ENCODE measurements around the gene LMAN1. TPM values are rescaled to one million over a fixed set of nuclear protein-coding genes. Genes with fewer than 3 reads are reported as not detected.

LMAN1 gene
- total and polyA plus RNA-seq, 2 donors (not counting 3 experiments of a cell fraction or from before 2014, with no cell fraction given): 43.8 to 92.5 TPM

DNA sequence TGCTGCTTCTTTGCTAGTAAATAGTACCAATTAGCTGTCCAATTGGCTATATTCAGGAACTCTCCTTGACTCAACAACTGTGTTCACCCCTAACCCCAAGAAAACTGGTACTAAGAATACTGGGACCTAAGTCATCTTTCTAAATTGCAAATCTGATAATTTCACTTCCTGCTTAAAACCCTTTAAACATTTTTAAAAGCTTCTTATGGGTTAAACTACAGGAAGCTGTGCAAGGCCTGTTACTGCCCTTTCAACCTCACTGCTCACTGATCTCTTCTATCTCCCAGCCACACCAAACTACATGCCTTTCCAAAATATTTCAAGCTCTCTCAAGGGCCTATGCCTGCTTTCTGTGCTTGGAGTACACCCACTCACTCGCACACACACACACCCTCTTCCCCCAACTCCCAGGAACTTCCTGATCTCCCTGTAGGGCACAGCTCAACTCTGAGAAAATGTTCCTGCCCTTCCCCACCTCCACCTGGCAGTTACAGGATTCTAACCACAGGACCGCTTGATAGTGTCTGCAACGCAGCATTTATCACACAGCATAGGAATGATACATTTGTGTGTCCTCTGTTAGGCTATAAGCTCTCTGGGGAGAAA, 6.7 kb downstream of the LMAN1 start:
- no peak overlapping the region for H3K4me3 ChIP-seq (replicated peaks in 1 of 3; ENCODE audit: insufficient read depth in 1 of 3, low read depth in 1 of 3, low read length in 3 of 3)
- peaks cover 22% of the 10 kb centered on the region for H3K79me2 ChIP-seq (ENCODE audit: control insufficient read depth, insufficient read depth, low read length)
- H3K27ac ChIP-seq (ENCODE audit: insufficient read depth, low read depth, low read length): no peak overlapping the region
- H3K9me3 ChIP-seq (replicated peaks; ENCODE audit: control insufficient read depth, insufficient read depth, low read length): no peaks in the 10 kb centered on the region
- peaks cover 18 to 32% of the 10 kb centered on the region in 2 experiments for H3K36me3 ChIP-seq (ENCODE audit: control insufficient read depth in 2 of 2, extremely low read depth in 1 of 2, insufficient read depth in 2 of 2, low read length in 2 of 2)
- H4K20me1 ChIP-seq (replicated peaks; ENCODE audit: control insufficient read depth, extremely low read depth, insufficient read depth, low read length): peaks cover 8% of the 10 kb centered on the region
- TF ChIP-seq POLR2AphosphoS5 (IDR thresholded peaks at IDR 0.05; ENCODE audit: insufficient read depth, low read depth, low read length) (no peak), MYC (IDR thresholded peaks at IDR 0.05; ENCODE audit: low read depth, low read length) (no peak), JUN (IDR thresholded peaks at IDR 0.05; ENCODE audit: borderline replicate concordance, insufficient read depth, insufficient read length, low read depth) (no peak), POLR2A (IDR thresholded peaks at IDR 0.05; ENCODE audit: low read depth, low read length) (no peak), FOS (IDR thresholded peaks at IDR 0.05; ENCODE audit: borderline replicate concordance, insufficient read depth, low read length) (no peak), GATA2 (IDR thresholded peaks at IDR 0.05; ENCODE audit: insufficient read depth, insufficient read length, low read depth, low read length) (no peak), EZH2 (IDR thresholded peaks at IDR 0.05; ENCODE audit: borderline replicate concordance, low read depth, low read length, severe bottlenecking) (no peak)
- TF ChIP-seq, protein P1, sequence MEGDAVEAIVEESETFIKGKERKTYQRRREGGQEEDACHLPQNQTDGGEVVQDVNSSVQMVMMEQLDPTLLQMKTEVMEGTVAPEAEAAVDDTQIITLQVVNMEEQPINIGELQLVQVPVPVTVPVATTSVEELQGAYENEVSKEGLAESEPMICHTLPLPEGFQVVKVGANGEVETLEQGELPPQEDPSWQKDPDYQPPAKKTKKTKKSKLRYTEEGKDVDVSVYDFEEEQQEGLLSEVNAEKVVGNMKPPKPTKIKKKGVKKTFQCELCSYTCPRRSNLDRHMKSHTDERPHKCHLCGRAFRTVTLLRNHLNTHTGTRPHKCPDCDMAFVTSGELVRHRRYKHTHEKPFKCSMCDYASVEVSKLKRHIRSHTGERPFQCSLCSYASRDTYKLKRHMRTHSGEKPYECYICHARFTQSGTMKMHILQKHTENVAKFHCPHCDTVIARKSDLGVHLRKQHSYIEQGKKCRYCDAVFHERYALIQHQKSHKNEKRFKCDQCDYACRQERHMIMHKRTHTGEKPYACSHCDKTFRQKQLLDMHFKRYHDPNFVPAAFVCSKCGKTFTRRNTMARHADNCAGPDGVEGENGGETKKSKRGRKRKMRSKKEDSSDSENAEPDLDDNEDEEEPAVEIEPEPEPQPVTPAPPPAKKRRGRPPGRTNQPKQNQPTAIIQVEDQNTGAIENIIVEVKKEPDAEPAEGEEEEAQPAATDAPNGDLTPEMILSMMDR (IDR thresholded peaks at IDR 0.05; ENCODE audit: extremely low read depth in 1 of 2, insufficient read depth in 1 of 2, low read depth in 1 of 2, low read length in 2 of 2): no peak
- TF ChIP-seq, protein P2, sequence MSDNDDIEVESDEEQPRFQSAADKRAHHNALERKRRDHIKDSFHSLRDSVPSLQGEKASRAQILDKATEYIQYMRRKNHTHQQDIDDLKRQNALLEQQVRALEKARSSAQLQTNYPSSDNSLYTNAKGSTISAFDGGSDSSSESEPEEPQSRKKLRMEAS (IDR thresholded peaks at IDR 0.05; ENCODE audit: insufficient read depth, insufficient read length): no peak
- H2AFZ ChIP-seq (ENCODE audit: low read depth, low read length): no peak overlapping the region
- H3K27me3 ChIP-seq (ENCODE audit: control insufficient read depth in 2 of 2, insufficient read depth in 2 of 2, low read length in 2 of 2): no peaks in the 10 kb centered on the region
- CTCF ChIA-PET: interaction anchor here (0.8 to 1.6 kb wide), 4 partner anchors 9 to 471 kb away, joined by 3 to 5 read pairs (median 4); no protein-coding TSS in a partner anchor
- POLR2A ChIA-PET: interaction anchor here (0.7 kb wide), 1 partner anchor 170 kb away, joined by 3 read pairs; no protein-coding TSS in a partner anchor
- no peak for DNase-seq (ENCODE audit: low read depth, low spot score)
- dilution Hi-C loops (cut with MboI; ENCODE audit: extremely low pct_ligation_motif_present, low sequenced_read_pairs) (no loop called here), intact Hi-C loops (cut with micrococcal nuclease) (no loop called here)
- BruUV-seq (replicated peaks): no TSS peak
- peaks cover 4% of the 10 kb centered on the region for H3K4me1 ChIP-seq (ENCODE audit: control insufficient read depth, extremely low read depth, insufficient read depth, low read length)
- H3K4me2 ChIP-seq (ENCODE audit: insufficient read depth, low read length): no peak overlapping the region
- FAIRE-seq: no peak
- no peak overlapping the region for H3K9ac ChIP-seq (replicated peaks; ENCODE audit: extremely low read depth, insufficient read depth, low read length)
- no peaks in the 10 kb centered on the region for H3K9me1 ChIP-seq (replicated peaks; ENCODE audit: control insufficient read depth, extremely low read depth, insufficient read depth, low read length)

Data from endothelial cell of umbilical vein (primary cell).